SK-N-MC (cell line): ENCODE results near the gene ZDHHC16.

Source experiments
- EZH2 ChIP-seq: fragments of 200-600 bp; sonication (generic); IDR thresholded peaks from one replicate; pipeline ENCODE4 v1.6.1; 2017; ENCODE audit warnings: antibody characterized with exemption
- POLR2AphosphoS5 ChIP-seq: IDR thresholded peaks from 2 replicates; pipeline ENCODE4 v1.6.1; 2012; ENCODE audit warnings: mild to moderate bottlenecking, low read depth, low read length, borderline replicate concordance

DNA sequence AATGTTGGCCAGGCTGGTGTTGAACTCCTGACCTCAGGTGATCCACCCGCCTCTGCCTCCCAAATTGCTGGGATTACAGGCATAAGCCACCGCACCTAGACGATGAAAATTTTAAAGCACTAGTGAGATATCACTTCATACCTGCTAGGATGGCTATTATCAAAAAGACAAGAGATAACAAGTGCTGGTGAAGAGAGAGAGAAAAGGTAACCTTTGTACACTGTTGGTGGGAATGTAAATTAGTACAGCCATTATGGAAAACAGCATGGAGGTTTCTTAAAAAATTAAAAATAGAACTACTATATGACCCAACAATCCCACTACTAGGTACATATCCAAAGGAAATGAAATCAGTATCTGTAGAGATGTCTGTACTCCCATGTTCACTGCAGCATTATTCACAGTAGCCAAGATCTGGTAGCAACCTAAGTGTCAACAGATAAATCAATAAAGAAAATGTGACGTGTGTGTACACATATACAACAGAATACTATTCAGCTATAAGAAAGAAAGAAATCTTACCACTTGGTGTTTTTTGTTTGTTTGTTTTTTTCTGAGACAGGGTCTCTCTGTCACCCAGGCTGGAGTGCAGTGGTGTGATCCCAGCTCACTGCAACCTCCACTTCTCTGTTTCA lies 39.8 kb downstream of the ZDHHC16 start:
- TF ChIP-seq EZH2 (no peak), POLR2AphosphoS5 (no peak)
